GM19351 (cell line): Measurements from ENCODE around the gene SETD4.

ENCODE experiments used
- ATAC-seq: cut with Tn5 transposase; IDR thresholded peaks from one replicate; pipeline ENCODE4 v1.9.1; 2021; ENCODE audit warnings: mild to moderate bottlenecking, moderate library complexity; ENCODE audit not compliant: unreplicated experiment

Gene SETD4

DNA sequence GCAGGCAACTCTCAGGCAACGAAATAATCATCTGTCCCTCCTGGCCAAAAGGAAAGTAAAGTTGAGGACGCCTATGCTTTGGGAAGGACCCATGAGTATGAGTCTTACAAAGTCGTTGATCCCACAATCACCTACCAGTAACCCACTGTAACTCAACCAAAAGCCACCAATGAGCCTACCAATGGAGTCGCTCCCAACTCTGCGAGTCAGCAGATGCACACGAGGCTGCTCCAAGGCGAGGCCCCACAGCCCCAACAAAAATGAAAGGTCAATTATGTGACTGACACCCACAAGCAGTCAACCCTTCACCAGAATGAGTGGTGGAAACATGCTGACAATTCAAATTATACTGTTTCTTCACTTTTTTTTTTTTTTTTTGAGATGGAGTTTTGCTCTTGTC lies 12.0 kb downstream of the SETD4 start:
- ATAC-seq: no peak

DNA sequence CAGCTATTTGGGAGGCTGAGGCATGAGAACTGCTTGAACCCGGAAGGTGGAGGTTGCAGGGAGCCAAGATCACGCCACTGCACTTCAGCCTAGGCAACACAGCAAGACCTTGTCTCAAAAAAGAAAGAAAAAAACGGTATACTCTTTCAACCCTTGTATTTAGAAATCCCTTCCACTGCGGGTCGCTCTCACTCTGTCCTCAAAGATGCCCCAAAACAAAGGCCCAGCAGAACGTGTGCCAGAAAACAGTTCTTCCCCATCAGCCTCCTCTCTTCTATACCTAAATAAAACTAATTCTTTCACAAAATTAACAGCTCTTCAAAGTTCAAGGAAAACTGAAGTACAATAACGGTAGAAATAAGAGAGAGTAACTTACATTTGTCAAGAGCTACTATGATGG lies 13.2 kb downstream of the SETD4 start:
- no peak for ATAC-seq

DNA sequence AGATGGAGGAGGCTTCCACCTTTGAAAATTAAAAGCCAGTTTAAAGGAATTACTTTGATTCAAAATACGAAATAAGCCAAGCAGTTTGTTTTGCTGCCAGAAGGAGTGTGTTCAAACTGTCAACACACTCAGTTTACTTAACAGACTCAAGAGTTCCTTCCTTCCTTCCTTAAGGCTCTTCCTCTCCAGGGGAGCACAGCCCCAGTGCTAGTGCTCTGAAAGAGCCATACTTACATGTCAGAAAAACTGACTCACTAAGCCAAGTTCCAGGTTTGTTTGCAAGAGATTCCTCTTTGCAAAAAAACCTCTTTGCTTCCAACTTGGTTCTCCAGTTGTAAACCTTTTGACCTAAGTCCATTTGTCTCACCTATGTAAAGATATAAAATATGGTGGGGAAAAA lies 14.3 kb downstream of the SETD4 start:
- no peak for ATAC-seq

DNA sequence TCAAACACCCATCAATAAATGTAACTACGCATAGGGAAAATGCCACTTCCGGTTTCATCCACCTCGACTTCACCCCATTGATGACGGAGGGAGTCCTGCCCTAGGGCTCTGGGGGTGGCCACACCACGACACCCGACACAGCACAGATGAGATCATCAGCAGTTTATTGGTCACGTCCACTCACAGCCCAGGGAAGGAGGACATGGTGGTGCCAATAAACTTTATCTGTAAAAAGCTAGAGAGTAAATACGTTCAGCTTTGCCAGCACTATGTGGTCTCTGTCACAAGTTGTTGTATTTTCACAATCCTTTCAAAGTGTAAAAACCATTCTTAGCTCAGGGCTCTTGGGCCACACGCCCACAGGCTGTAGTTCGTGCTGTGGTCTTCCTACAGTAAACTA lies 16.3 kb downstream of the SETD4 start:
- ATAC-seq: no peak

DNA sequence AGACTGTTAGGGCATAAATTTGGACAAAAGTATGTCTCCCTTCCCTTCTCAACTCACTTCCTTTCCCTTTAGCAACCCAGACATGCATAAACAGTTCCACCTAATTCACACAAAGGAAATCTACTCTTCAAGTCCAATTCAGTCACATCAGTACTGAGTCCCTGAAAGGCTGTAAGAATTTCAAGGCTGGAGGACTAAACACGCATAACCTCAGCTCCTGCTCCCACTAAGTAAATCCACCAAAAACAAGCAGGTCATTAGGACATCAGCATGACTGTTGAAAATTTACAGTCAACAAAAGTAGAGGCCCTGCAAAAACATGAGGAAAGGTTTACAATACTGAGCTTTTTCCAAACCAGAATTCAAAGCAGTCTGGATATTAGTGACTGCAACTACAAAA lies 18.4 kb downstream of the SETD4 start:
- no peak for ATAC-seq

DNA sequence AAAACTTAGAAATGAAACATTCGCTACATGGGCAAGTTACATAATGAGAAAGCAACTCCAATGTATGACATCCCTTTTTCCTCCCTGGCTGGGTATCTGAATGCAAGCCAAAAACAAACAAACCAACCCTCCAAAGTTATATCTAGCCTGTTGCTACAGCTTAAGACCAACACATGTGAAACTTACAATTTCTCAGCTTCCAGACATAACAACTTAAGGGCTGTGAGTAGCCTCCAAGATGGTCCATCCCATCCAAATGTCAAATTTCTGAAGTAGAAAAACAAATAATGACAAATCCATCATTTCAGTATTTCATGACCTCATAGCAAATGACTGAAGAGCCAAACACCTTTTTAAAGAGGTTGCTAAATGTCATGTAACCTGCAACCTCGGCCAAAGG lies 19.9 kb downstream of the SETD4 start:
- no peak for ATAC-seq

DNA sequence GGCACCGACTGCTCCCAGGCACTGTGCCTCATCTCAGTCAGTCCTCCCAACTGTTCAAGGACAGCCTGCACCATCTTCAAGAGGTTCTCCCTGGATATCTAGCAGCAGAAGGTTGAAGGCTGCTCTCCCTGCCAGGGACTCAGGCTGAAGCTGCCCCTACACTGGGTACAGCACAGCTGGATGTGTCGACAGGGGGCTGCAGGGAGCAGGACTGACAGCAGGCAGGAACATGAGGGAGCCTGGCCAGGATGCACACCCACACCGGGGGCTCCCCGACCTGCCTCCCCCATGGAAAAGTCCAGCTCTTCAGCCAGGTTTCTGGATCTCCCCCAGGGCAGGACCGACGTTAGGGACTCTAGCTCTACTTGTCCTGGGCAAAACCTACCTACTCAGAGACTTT lies 20.5 kb downstream of the SETD4 start:
- no peak for ATAC-seq

DNA sequence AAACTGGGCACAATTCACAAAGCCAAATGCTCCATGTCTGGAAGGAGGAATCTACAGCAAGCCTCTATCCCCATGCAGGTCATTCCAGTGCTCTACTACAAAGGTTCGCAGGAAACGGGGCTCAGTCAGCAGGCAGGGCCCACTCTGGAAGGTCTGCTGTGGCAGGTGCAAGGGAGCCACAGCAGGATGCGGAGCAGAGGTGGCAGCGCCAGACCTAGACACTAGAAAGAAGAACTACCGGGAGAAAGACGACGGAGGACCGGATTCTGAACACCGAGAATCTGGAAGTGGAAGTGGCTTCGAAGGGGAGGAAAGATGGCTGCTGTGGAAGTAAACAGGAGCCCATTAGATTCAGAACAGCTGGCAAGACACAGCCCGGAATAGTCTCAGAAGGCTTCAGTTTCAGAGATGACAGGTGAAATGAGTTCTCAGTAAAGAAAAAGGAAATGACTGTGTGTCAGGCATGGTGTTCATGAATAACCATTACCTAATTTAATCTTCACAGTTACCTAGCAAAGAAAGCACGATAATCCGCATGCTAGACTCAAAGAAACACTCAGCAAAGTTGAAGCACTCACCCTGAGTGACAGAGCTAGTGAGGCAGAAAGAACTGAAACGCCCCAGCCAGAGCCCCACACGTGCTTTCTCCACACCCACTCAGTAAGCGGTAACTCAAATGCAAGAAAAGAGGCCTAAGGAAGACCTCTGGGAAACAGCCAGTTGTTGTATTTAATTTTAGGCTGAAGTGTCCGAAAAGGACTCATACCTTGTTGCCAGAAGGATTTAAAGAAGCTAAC lies 21.4 kb downstream of the SETD4 start:
- ATAC-seq: no peak

DNA sequence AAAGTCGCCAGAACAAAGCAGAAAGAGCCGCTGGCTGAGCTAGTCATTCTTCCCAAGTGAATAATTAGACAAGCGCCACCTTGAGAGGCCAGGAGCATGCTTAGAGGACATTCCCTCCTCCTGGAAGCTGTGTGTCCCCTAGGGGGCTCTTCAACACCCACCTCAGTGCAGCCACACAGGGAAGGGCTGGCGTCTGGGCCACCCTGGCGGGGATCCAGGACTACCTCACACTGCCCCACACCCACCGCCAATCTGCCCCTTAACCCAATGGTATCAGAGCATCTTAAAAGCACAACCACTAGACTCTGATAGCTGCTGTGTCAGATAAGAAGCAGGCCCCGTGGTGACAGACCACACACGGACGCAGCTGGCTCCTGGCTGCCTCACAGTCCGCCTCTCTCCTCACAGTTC lies 24.9 kb downstream of the SETD4 start:
- no peak for ATAC-seq

DNA sequence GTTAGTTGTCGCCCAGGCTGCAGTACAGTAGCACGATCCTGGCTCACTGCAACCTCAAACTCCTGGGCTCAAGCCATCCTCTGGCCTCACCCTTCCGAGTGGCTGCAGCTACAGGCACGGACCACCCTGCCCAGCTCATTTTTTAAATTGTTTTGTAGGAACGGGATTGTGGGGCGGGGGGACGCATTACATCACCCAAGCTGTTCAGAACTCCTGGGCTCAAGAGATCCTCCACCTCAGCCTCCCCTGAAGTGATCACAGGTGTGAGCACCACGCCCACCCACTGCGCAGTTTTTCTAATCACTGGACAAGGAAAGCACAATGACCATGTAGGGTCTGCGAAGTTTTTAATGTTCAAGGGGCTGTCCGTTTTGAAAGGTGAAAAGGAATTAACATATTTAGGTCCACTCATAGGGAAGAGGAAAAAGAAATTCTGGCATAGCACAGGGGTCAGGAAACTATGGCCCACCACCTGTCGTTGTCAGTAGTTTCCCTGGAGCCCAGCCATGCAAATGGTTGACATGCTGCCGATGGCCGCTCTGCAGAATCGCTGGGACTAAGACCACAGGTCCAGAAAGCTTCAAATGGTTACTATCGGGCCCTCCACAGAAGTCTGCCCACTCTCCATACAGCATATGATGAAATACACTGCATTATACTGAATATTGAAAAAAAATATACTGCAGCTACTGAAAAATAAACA lies 26.0 kb downstream of the SETD4 start:
- no peak for ATAC-seq

DNA sequence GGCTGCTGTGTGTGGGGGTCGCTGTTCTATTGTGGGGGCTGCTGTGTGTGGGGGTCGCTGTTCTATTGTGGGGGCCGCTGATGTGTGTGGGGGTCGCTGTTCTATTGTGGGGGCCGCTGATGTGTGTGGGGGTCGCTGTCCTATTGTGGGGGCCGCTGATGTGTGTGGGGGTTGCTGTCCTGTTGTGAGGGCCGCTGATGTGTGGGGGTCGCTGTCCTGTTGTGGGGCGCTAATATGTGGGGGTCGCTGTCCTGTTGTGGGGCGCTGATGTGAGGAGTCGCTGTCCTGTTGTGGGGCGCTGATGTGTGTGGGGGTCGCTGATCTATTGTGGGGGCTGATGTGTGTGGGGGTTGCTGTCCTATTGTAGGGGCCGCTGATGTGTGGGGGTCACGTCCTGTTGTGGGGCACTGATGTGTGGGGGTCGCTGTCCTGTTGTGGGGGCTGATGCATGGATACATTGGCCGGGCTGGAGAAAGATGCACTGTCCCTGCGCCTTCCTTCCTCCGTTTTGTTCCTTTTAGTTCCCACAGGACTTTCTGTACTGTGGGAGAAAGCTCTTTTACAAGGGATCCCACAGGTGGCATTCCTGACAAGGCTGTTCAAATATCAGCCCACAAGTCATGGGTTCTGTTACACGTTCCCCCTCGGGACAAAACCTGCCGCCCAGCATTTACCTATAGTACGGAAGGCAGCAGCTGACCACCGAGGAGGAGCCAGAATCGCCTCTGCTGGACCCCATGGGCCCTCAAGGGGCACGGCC lies 27.5 kb downstream of the SETD4 start:
- no peak for ATAC-seq

DNA sequence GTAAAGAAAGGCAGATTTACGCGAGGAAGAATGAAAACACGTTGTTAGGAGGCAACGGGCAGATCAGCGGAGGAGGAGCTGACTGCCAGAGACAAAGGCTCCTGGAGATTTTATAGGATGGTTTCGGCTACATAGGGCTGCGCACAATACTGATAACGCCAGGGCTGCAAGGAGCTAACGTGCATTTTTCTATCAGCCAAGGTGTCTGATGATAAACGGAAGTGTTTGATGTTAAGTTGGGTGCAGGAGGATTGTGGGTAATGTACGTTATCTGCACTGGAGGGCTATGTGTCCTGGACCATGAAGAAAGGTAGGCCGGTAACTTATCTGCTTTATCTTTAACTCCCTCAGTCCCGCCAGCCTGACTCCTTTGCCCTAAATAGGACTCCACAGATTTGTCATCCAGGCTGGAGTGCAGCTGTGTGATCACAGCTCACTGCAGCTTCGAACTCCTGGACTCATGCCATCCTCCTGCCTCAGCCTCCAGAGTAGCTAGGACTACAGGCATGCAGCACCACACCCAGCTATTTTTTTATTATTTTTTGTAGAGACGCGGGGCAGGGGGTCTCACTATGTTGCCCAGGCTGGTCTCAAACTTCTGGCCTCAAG lies 29.6 kb downstream of the SETD4 start:
- ATAC-seq: no peak

DNA sequence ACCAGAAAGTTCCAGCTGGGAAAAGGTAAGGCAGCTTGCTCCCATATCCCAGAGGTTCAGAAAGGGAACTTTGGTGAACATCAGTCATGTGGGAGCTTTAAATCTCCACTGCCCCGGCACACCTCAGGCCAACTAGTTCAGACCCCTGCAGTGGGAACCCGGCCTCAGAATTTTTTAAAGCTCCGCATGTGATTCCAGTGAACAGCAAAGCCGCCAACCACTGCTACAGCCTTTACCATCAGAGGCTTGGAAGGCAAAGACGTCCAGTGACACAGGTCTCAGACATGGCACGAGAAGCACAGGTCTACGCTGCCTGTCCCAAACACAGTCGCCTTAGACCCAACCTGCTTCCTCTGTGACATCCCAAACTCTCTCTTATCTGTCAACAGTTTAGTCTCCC lies 31.0 kb downstream of the SETD4 start:
- ATAC-seq: no peak

DNA sequence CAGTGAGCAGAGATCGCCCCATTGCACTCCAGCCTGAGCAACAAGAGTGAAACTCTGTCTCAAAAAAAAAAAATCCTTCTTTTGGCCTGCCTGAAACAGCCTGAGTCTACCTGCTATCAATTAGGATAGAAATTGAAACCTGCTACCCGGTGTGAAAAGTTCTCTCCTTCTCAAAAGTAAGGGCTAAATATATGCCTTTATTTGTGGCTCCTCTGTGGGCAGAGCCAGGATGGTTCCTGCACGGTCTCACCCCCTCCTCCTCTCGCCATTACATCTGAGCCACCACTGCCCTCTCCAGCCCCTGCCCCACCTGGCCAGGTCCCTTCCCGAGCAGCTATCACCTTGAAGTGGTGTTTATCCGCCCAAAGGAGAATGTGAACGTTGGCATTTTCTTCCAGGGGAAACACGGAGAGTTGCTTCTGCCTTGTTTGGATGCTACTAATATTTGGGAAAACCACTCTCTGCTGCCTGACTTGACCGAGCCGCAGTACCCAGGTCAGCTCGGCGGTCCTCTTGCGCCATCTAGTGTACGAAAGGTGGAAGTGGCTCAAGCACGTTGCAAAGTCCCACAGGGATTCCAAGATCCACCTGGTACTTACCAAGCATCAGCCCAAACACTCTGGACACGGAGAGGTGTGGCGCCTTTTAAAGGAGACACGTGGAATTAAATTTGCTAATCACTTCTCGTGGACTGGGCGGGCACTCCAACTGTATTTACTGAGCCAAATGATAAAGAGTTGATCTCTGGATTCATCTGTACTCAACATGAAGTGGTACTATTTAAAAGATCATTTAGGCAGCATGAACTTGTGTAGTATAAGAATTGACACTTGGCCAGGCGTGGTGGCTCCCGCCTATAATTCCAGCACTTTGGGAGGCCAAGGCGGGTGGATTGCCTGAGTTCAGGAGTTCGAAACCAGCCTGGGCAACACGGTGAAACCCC lies 31.9 kb downstream of the SETD4 start:
- ATAC-seq: no peak

DNA sequence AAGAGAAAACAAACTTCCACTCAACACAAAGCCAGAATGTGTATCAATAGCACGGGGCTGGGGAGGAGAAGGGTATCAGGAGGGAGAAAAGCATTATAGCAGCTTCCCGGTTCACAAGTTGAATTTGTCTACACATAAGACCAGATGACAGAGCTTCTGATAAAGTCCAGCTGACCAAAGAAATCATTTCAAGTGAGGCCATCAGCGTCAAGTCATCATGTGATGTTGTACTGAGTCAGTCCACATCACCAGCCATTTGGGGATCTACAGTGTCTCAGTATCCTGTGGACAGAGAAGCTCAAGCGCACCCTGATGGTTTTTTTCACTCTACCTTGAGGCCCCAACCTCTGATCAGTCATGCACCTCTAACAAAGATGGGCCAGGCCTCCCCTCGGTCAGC lies 33.0 kb downstream of the SETD4 start:
- no peak for ATAC-seq

DNA sequence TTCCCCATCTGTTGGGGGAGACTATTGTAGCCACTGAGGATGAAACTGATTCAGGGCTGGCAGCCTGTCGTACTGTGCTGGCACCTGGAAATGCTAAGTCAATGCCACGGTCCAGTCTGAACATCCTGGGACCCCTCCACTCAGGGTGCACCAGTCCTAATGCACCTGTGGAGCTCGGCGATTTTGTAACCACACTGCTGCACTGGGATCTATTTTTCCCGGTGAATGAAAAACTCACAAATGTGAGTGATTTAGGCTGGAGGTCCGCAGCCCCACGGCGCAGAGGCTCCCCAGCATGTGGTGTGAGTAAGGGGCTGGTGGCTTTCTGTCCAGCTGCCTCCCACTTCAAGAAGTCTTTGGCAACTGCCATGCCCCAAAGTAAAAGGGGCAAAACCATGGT lies 35.5 kb downstream of the SETD4 start:
- ATAC-seq: no peak

DNA sequence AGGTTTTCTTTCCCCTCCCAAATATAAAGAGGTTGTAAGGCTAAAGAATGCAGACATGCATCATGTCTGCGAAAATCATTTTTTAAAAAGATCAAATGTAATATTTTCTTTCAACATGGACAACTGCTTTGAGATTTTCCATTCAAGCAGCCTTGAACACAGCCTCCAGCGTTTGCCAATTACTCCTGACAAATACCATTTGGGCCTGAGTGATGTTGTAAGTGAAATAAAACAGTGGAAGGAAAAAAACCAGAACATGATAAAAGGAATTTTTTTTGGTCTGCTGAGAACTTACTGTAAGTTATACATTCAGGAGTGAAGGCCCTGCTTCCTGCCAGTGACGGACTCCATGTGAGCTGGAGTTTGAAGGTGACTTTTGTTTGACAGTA lies 37.2 kb downstream of the SETD4 start:
- no peak for ATAC-seq

DNA sequence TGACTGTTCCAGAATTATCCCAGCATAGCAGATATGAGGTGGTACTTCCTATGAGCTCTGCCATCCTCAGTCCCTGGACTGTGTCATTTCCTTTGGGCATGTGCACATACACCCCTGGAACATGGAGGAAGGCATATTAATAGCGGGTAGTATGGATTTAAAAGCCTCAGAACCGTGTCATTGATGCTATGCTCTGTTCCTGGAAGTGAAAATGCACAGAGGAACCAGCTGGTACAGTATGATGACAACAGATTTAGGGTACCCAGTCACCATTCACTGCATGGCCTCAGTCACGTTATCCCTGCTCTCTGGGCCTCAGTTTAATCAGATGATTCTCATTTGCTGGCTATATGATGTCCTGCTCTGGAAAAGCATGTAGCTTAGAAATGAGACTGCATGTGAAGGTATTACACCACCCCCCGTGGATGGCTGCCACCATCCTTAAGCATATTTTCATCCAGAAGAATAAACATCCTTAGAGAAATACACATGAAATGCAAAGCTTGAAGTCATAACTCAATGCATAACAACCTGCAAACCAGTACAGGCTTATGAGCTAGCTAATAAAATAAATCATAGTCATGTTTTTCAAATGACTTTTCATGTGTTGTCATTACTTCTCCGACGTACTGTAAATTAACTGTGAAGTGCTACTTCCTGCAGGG lies 37.8 kb downstream of the SETD4 start:
- ATAC-seq: no peak

DNA sequence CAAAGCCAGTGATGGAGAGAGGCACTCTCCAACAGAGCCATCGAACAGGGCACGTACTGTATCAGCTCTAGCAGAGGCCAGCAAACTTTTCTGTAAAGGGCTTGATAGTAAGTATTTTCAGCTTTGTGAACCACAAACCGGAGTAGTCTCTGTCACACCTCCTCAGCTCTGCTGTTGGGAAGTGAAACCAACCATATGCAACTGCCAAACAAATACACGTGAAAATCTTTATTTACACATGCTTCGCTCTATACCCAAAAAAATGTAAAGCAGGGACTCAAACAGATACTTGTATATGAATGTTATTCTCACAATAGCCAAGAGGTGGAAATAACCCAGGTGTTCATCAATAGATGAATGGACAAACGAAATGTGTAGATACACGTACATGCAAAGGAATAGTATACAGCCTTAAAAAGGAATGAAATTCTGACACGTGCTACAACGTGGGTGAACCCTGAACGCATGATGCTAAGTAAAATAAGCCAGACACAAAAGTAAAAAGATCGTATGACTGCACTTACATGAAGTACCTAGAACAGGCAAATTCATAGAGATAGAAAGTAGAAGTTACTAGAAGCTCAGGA lies 39.0 kb downstream of the SETD4 start:
- peak; percentile 91 for ATAC-seq
